Type B pancreatic cell (in vitro differentiated cells): Measurements from ENCODE around the gene TREM1. TPM values are rescaled to one million over a fixed set of nuclear protein-coding genes. Genes with fewer than 3 reads are reported as not detected.
A peak's percentile ranks its signal among the peaks of the same experiment; 100 is the strongest.

Experiments used
- DNase-seq: peaks from one replicate; pipeline ENCODE4 v3.0.0; 2021; ENCODE audit warnings: mixed read lengths; ENCODE audit not compliant: unreplicated experiment; ENCODE audit errors: extremely low spot score
- H3K27ac Mint-ChIP-seq: 2 replicates; pipeline ENCODE4 v1.8.0; 2021; ENCODE audit warnings: mild to moderate bottlenecking, mixed read lengths
- H3K27me3 Mint-ChIP-seq: 2 replicates; pipeline ENCODE4 v1.8.0; 2021; ENCODE audit warnings: mixed read lengths
- H3K36me3 Mint-ChIP-seq: 2 replicates; pipeline ENCODE4 v1.8.0; 2021; ENCODE audit warnings: mixed read lengths
- H3K4me1 Mint-ChIP-seq: one replicate; pipeline ENCODE4 v1.8.0; 2021; ENCODE audit warnings: mixed read lengths; ENCODE audit not compliant: unreplicated experiment
- H3K4me3 Mint-ChIP-seq: 2 replicates; pipeline ENCODE4 v1.8.0; 2021; ENCODE audit warnings: mild to moderate bottlenecking, mixed read lengths
- H3K9me3 Mint-ChIP-seq: 2 replicates; pipeline ENCODE4 v1.8.0; 2021; ENCODE audit warnings: mixed read lengths
- CTCF ChIP-seq: fragments of 200-600 bp; sonication (generic); conservative IDR thresholded peaks from 2 replicates; pipeline ENCODE4 v1.5.0; 2021; ENCODE audit warnings: antibody characterized with exemption, mild to moderate bottlenecking
- total RNA-seq: library from RNA; stranded (reverse); gene quantifications from 2 replicates; pipeline ENCODE4 v1.2.1, GENCODE V29; 2021; ENCODE audit warnings: low replicate concordance

TREM1 gene
- total RNA-seq, 1 donor from 2014 or later: not detected

DNA sequence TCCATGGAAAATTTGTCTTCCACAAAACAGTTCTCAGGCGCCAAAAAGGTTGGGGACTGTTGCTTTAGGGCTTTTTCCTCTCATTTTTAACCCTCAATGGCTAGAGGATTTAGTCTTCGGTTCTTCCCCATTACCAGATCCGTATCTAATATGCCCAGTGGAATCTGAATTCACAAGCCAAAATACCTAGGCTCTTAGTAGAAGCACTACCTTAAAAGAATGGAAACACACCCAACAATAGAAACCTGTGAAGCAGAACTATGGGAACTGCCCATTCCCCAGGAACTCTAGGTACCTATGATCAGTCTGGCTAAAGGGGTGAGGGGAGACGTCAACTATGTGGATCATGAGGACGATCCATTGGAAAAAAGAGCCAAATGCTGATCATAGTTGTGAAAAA, 55.2 kb downstream of the TREM1 start:
- H3K4me3 Mint-ChIP-seq: no peak overlapping the region

DNA sequence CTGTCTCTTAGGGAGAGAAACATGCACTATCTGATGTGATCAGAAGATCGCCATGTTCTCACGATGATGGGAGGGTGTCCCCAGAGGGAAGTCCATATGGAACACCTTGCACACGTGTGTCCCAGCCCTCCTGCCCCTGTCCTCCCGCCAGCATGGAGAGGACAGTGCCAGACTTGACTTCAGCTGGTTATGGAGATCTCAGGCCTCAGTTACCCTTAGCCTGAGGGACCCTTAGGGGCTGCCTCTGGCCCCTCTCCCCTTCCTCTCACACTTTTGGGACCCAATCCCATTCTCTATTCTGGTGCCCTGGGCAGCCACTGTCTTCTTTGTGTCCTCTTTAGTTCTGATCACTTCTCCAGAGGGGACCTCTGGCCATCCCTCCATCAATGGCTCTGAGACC, 56.8 kb downstream of the TREM1 start:
- Mint-ChIP-seq H3K4me3 (no peak overlapping the region), H3K4me1 (no peaks in the 10 kb centered on the region), H3K36me3 (no peaks in the 10 kb centered on the region), H3K9me3 (no peaks in the 10 kb centered on the region), H3K27me3 (peaks cover 66% of the 10 kb centered on the region), H3K27ac (no peak overlapping the region)
- DNase-seq: no peak
- no peak for TF ChIP-seq CTCF

More for the DNA sequence above, 55.2 kb downstream of the TREM1 start:
- DNase-seq: no peak
- Mint-ChIP-seq H3K9me3 (no peaks in the 10 kb centered on the region), H3K27me3 (peaks cover 68% of the 10 kb centered on the region), H3K36me3 (no peaks in the 10 kb centered on the region), H3K4me1 (no peaks in the 10 kb centered on the region), H3K27ac (no peak overlapping the region)
- TF ChIP-seq CTCF: no peak

DNA sequence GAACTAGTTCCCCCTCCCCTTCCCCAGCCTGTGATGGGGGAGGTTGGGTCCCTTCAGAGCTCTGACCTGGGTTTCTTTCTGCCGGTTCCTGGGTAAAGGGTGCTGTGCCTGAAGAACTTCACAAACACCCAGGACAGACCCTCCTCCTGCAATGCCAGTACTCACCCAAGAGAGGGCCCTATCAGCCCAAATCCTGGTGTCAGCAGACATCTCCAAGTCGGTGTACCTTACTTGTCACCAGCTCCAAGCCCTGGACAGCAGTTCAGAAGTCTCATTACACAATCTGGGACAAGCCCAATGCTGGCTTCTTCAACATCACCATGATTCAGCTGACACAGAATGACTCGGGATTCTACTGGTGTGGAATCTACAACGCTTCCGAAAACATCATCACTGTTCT, 57.9 kb downstream of the TREM1 start:
- peaks cover 69% of the 10 kb centered on the region for H3K27me3 Mint-ChIP-seq
- no peaks in the 10 kb centered on the region for H3K4me1 Mint-ChIP-seq
- H3K9me3 Mint-ChIP-seq: no peaks in the 10 kb centered on the region
- H3K4me3 Mint-ChIP-seq: no peak overlapping the region
- no peak for DNase-seq
- H3K36me3 Mint-ChIP-seq: no peaks in the 10 kb centered on the region
- H3K27ac Mint-ChIP-seq: no peak overlapping the region
- TF ChIP-seq CTCF: no peak

GRCh38 chr6:41228096-41228495, 58.4 kb downstream of the TREM1 start, which contains the start of gene TREML4:
Gene TREML4 (plus strand): TSS chr6:41228349. CDS start chr6:41228428, 79 bp downstream.
- TF ChIP-seq CTCF: no peak
- peaks cover 74% of the 10 kb centered on the region for H3K27me3 Mint-ChIP-seq
- H3K36me3 Mint-ChIP-seq: no peaks in the 10 kb centered on the region
- no peaks in the 10 kb centered on the region for H3K9me3 Mint-ChIP-seq
- H3K4me3 Mint-ChIP-seq: no peak within 1 kb of the TSS
- no peaks in the 10 kb centered on the region for H3K4me1 Mint-ChIP-seq
- no peak for DNase-seq
- H3K27ac Mint-ChIP-seq: peak within 1 kb of the TSS; percentile 65

DNA sequence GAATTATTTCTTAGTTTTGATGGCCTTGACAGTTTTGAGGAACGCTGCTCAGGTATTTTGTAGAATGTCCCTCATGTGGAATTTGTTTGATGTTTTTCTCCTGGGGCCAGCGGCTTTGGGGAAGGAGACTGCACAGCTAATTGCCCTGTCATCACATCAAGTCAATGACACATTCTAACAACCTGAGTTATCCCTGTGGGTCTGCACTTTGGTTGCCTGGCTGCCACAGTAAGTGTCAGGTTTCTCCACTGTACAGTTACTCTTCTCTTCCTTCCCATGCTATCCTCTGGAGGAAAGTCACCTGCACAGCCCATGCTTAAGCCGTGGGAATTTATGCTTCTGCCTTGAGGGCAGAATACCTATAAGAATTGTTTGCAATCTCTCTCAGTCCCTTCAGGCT, 59.7 kb downstream of the TREM1 start:
- DNase-seq: no peak
- Mint-ChIP-seq H3K9me3 (no peaks in the 10 kb centered on the region), H3K27me3 (peaks cover 69% of the 10 kb centered on the region), H3K4me3 (no peak overlapping the region), H3K27ac (no peak overlapping the region), H3K36me3 (no peaks in the 10 kb centered on the region), H3K4me1 (no peaks in the 10 kb centered on the region)
- no peak for TF ChIP-seq CTCF

DNA sequence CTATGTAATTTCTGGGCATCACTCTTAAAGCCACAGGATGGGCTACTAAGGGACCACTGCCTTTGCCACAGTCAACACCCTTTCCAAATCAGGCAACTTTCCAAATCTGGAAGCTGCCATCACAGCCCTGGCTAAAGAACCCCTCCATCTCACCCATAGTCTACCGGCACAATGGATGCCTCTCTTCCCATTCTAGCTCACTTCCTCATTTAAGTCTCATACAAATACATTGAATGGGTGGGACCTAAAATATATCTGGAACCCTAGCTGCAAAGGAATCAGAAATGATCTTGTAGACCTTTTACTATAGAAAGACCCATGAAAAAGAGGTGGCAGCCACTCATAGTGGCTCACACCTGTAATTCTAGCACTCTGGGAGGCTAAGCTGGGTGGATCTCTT, 61.7 kb downstream of the TREM1 start:
- H3K4me3 Mint-ChIP-seq: no peak overlapping the region
- DNase-seq: no peak
- H3K9me3 Mint-ChIP-seq: no peaks in the 10 kb centered on the region
- H3K36me3 Mint-ChIP-seq: no peaks in the 10 kb centered on the region
- H3K27ac Mint-ChIP-seq: no peak overlapping the region
- TF ChIP-seq CTCF: no peak
- H3K4me1 Mint-ChIP-seq: no peaks in the 10 kb centered on the region
- peaks cover 59% of the 10 kb centered on the region for H3K27me3 Mint-ChIP-seq
